HEK293T (cell line): ENCODE data around the gene SACS.

Experiments used
- ARNT ChIP-seq: fragments of 450-650 bp; IDR thresholded peaks from 2 replicates; pipeline ENCODE4 v1.6.1; 2017; ENCODE audit warnings: mild to moderate bottlenecking
- BHLHE40 ChIP-seq: fragments of 450-650 bp; IDR thresholded peaks from 2 replicates; pipeline ENCODE4 v1.6.1; 2016; ENCODE audit warnings: mild to moderate bottlenecking, moderate library complexity, borderline replicate concordance
- ELF4 ChIP-seq: fragments of 450-650 bp; IDR thresholded peaks from 2 replicates; pipeline ENCODE4 v1.6.1; 2017; ENCODE audit warnings: antibody characterized with exemption
- L3MBTL2 ChIP-seq: fragments of 450-650 bp; conservative IDR thresholded peaks from 2 replicates; pipeline ENCODE4 v1.6.1; 2016; ENCODE audit warnings: mild to moderate bottlenecking
- PKNOX1 ChIP-seq: fragments of 450-650 bp; IDR thresholded peaks from 2 replicates; pipeline ENCODE4 v1.6.1; 2016
- SP1 ChIP-seq: fragments of 450-650 bp; IDR thresholded peaks from 2 replicates; pipeline ENCODE4 v1.6.1; 2017
- TARDBP ChIP-seq: fragments of 450-650 bp; IDR thresholded peaks from 2 replicates; pipeline ENCODE4 v1.6.1; 2016
- ZNF384 ChIP-seq: fragments of 450-650 bp; IDR thresholded peaks from 2 replicates; pipeline ENCODE4 v1.6.1; 2016

GRCh38 chr13:23462815-23463559 is 29.5 kb upstream of the SACS start:
- no peak for TF ChIP-seq ARNT
- no peak for TF ChIP-seq L3MBTL2
- TF ChIP-seq ZNF384 = no peak
- TF ChIP-seq PKNOX1 = no peak
- TF ChIP-seq TARDBP = no peak
- no peak for TF ChIP-seq BHLHE40
- TF ChIP-seq ELF4 = no peak
- no peak for TF ChIP-seq SP1
